DND-41 (cell line): ENCODE results near the gene THSD7B.

Experiments used
- ATAC-seq: fragments of 200-7000 bp; cut with Tn5 transposase; 3 replicates; pipeline ENCODE4 v1.9.1; 2021; ENCODE audit warnings: low read depth; ENCODE audit not compliant: insufficient read depth
- DNase-seq: peaks from one replicate; pipeline ENCODE4 v3.0.0-alpha.2; 2020
- H2AFZ ChIP-seq: 2 replicates; pipeline ENCODE4 v1.6.0; 2012; ENCODE audit warnings: low read depth, low read length
- H3K27ac ChIP-seq: 2 replicates; pipeline ENCODE4 v1.5.1; 2012; ENCODE audit warnings: low read length, inconsistent platforms
- H3K27me3 ChIP-seq: fragments of 200-600 bp; sonication (generic); 2 replicates; pipeline ENCODE4 v1.6.0; 2012; ENCODE audit warnings: low read length, mild to moderate bottlenecking, inconsistent platforms; ENCODE audit not compliant: insufficient read depth, poor library complexity
- H3K36me3 ChIP-seq: 2 replicates; pipeline ENCODE4 v1.5.1; 2012; ENCODE audit warnings: low read length, inconsistent platforms; ENCODE audit not compliant: insufficient read depth
- H3K4me1 ChIP-seq: 2 replicates; pipeline ENCODE4 v1.5.1; 2012; ENCODE audit warnings: mild to moderate bottlenecking, low read length; ENCODE audit not compliant: insufficient read depth
- H3K4me2 ChIP-seq: 2 replicates; pipeline ENCODE4 v1.6.0; 2012; ENCODE audit warnings: mild to moderate bottlenecking, moderate library complexity, low read length, inconsistent platforms; ENCODE audit not compliant: insufficient read depth
- H3K4me3 ChIP-seq, 2 experiments: fragments of 200-600 bp in 1 of 2; shearing (Covaris generic) in 1 of 2; 2 replicates each; pipeline ENCODE4 v1.5.1; 2012 to 2016; ENCODE audit warnings: inconsistent platforms in 2 of 2, low read length in 2 of 2, mild to moderate bottlenecking in 2 of 2, low read depth in 1 of 2, moderate library complexity in 1 of 2
- H3K79me2 ChIP-seq: 2 replicates; pipeline ENCODE4 v1.6.0; 2012; ENCODE audit warnings: low read length, inconsistent platforms; ENCODE audit not compliant: insufficient read depth
- H3K9ac ChIP-seq: 2 replicates; pipeline ENCODE4 v1.6.0; 2012; ENCODE audit warnings: low read depth, mild to moderate bottlenecking, inconsistent platforms, low read length, moderate library complexity
- H3K9me3 ChIP-seq: 2 replicates; pipeline ENCODE4 v1.5.1; 2012; ENCODE audit warnings: low read length, moderate library complexity, mild to moderate bottlenecking, inconsistent platforms; ENCODE audit not compliant: insufficient read depth, severe bottlenecking
- H4K20me1 ChIP-seq: 2 replicates; pipeline ENCODE4 v1.6.0; 2012; ENCODE audit warnings: low read length; ENCODE audit not compliant: insufficient read depth
- EZH2 ChIP-seq: IDR thresholded peaks from 3 replicates; pipeline ENCODE4 v1.6.1; 2012; ENCODE audit warnings: borderline replicate concordance, low read depth, mild to moderate bottlenecking, moderate library complexity, low read length, inconsistent platforms; ENCODE audit not compliant: severe bottlenecking
- TF ChIP-seq, protein P1 (sequence below): IDR thresholded peaks from 2 replicates; pipeline ENCODE4 v1.5.1; 2012; ENCODE audit warnings: borderline replicate concordance, low read length, moderate library complexity, mild to moderate bottlenecking; ENCODE audit not compliant: poor library complexity, severe bottlenecking; ENCODE audit errors: extremely low read depth

The THSD7B gene

DNA sequence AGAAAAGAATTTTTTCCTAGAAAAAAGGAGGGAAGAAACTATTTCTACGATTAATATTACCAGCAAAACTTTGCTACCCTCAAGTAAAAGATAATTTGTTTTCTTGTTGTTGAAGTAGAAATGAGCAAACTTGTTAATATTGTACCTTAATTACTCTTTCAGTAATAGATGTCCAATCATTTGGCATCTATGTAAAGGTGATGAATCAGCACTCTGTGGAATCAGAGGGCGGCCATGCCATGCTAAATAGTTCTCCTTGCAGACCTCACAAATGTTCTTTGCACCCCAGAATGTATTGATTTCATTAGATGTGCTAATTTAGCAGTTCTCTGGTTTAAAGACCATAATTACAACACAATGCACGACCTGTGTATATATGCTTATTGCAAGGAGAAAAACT, 29.1 kb upstream of the THSD7B start:
- Histone ChIP-seq H3K4me1 (no peaks in the 10 kb centered on the region), H4K20me1 (no peaks in the 10 kb centered on the region), H3K9me3 (no peaks in the 10 kb centered on the region), H3K9ac (no peak overlapping the region), H3K27ac (no peak overlapping the region), H3K27me3 (peaks cover 15% of the 10 kb centered on the region), H3K79me2 (no peaks in the 10 kb centered on the region), H3K4me2 (no peak overlapping the region), H3K4me3 (no peak overlapping the region), H2AFZ (no peak overlapping the region), H3K36me3 (no peaks in the 10 kb centered on the region)
- TF ChIP-seq, protein P1, sequence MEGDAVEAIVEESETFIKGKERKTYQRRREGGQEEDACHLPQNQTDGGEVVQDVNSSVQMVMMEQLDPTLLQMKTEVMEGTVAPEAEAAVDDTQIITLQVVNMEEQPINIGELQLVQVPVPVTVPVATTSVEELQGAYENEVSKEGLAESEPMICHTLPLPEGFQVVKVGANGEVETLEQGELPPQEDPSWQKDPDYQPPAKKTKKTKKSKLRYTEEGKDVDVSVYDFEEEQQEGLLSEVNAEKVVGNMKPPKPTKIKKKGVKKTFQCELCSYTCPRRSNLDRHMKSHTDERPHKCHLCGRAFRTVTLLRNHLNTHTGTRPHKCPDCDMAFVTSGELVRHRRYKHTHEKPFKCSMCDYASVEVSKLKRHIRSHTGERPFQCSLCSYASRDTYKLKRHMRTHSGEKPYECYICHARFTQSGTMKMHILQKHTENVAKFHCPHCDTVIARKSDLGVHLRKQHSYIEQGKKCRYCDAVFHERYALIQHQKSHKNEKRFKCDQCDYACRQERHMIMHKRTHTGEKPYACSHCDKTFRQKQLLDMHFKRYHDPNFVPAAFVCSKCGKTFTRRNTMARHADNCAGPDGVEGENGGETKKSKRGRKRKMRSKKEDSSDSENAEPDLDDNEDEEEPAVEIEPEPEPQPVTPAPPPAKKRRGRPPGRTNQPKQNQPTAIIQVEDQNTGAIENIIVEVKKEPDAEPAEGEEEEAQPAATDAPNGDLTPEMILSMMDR = no peak
- TF ChIP-seq EZH2 = no peak
- DNase-seq (no peak), ATAC-seq (no peak)

DNA sequence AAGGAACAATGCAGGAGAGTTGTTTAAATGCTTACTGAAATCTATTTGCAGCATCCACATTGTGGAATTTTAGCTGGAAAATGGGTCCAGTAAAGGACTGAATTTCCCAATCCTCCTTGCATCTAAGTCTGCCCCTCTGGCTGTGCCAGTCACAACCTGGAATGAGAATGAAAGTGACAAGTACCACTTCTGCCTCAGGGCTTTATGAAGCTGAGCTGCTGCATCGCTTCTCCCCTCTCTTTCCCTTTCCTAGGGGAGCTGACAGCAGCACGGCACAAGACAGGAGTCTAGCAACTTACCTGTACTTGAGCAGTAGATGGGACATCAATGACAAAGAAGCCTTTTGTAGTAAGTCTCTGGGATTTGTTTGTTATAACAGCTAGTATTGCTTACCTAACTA, 27.3 kb upstream of the THSD7B start:
- Histone ChIP-seq H3K36me3 (no peaks in the 10 kb centered on the region), H3K27ac (no peak overlapping the region), H3K4me1 (no peaks in the 10 kb centered on the region), H4K20me1 (no peaks in the 10 kb centered on the region), H3K27me3 (peaks cover 15% of the 10 kb centered on the region), H3K9ac (no peak overlapping the region), H3K79me2 (no peaks in the 10 kb centered on the region), H3K4me3 (no peak overlapping the region), H3K9me3 (no peaks in the 10 kb centered on the region), H2AFZ (no peak overlapping the region), H3K4me2 (no peak overlapping the region)
- ATAC-seq (no peak), DNase-seq (no peak)
- TF ChIP-seq, protein P1 = no peak
- no peak for TF ChIP-seq EZH2

DNA sequence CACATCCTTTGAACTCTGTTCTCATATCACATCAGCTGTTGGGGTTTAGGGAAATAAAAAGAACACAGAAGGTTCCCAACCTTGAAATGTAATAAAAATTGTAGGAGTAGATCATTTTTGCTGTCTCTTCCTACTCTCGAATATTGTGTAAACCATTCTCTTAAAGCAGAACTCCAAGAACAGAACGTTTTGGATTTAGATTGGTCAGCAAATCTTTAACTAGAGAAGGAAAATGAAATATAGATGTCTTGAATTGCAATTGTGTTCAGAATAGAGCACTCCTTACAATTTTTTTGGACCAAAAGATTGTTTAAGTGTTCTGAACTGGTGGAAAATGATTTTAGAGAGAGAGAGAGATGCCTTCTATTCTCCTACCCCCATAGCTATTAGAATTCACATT, 23.9 kb upstream of the THSD7B start:
- ATAC-seq = no peak
- Histone ChIP-seq H3K36me3 (no peaks in the 10 kb centered on the region), H3K79me2 (no peaks in the 10 kb centered on the region), H3K4me1 (no peaks in the 10 kb centered on the region), H3K9me3 (no peaks in the 10 kb centered on the region), H4K20me1 (no peaks in the 10 kb centered on the region), H3K4me2 (no peak overlapping the region), H3K27me3 (peaks cover 13% of the 10 kb centered on the region), H3K4me3 (no peak overlapping the region), H3K27ac (no peak overlapping the region), H2AFZ (no peak overlapping the region), H3K9ac (no peak overlapping the region)
- no peak for DNase-seq
- TF ChIP-seq EZH2 = no peak
- TF ChIP-seq, protein P1 = no peak

DNA sequence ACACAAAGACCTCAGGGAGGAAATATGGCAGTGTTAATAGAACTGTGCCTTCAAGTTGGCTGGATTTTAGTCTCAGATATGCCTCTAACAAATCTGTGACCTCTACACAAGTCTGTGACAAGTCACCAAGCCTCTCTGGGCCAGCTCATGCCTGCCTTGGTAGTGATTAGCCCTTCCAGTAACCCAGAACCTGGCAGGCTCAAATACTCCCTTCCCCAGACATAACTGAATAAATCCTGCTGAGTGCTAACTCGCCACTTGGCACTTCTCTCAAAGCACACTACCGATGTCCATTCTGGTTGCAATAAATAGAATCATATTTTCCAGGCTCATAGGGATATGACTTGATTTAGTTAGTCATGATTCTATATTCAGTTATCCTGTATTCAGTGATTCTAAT, 15.3 kb upstream of the THSD7B start:
- H4K20me1 ChIP-seq = no peaks in the 10 kb centered on the region
- no peak overlapping the region for H3K4me2 ChIP-seq
- H3K27ac ChIP-seq = no peak overlapping the region
- H3K79me2 ChIP-seq = no peaks in the 10 kb centered on the region
- H3K36me3 ChIP-seq = no peaks in the 10 kb centered on the region
- H3K4me3 ChIP-seq = no peak overlapping the region
- no peak for DNase-seq
- peaks cover 2% of the 10 kb centered on the region for H3K27me3 ChIP-seq
- H3K4me1 ChIP-seq = no peaks in the 10 kb centered on the region
- ATAC-seq = no peak
- no peaks in the 10 kb centered on the region for H3K9me3 ChIP-seq
- no peak overlapping the region for H3K9ac ChIP-seq
- no peak overlapping the region for H2AFZ ChIP-seq
- TF ChIP-seq, protein P1 = no peak
- TF ChIP-seq EZH2 = no peak
